Right atrium auricular region (tissue), 2 donors: ENCODE results near the gene CNTNAP5. TPM values are rescaled to one million over a fixed set of nuclear protein-coding genes. Genes with fewer than 3 reads are reported as not detected.

ENCODE experiments used
- DNase-seq: peaks from one replicate; pipeline ENCODE4 v3.0.0-alpha.2; 2019; ENCODE audit warnings: low spot score
- H3K27ac ChIP-seq, 2 donors: fragments of 200-600 bp; sonication (generic); 1 replicate in 1 of 2; 2 replicates in 1 of 2; pipeline ENCODE4 v1.5.1; 2016 to 2019
- H3K27me3 ChIP-seq, 2 donors: fragments of 200-600 bp; sonication (generic); one replicate each; pipeline versions ENCODE4 v1.5.1 to v1.6.0; 2017 to 2019
- H3K36me3 ChIP-seq: fragments of 200-600 bp; sonication (generic); one replicate; pipeline ENCODE4 v1.5.1; 2016
- H3K4me1 ChIP-seq, 2 donors: fragments of 200-600 bp; sonication (generic); one replicate each; pipeline versions ENCODE4 v1.5.1 to v1.6.0; 2017 to 2019
- H3K4me3 ChIP-seq, 2 donors: fragments of 200-600 bp; sonication (generic); 1 replicate in 1 of 2; 2 replicates in 1 of 2; pipeline ENCODE4 v1.5.1; 2017 to 2019; ENCODE audit warnings: mild to moderate bottlenecking in 1 of 2, moderate library complexity in 1 of 2
- H3K9me3 ChIP-seq, 2 donors: fragments of 200-600 bp; sonication (generic); one replicate each; pipeline ENCODE4 v1.5.1; 2019
- CTCF ChIP-seq, 2 donors: fragments of 200-600 bp; sonication (generic); IDR thresholded peaks; one replicate each; pipeline ENCODE4 v1.5.1; 2019; ENCODE audit warnings: antibody characterized with exemption in 2 of 2
- total RNA-seq, 2 donors: library from RNA; depleted of rRNA; stranded (reverse); fragments of >200 nt; gene quantifications; one replicate each; pipeline ENCODE4 v1.1.0, GENCODE V29; 2016

CNTNAP5 gene
- total RNA-seq, 2 donors from 2014 or later, result not detected

GRCh38 chr2:124692707-124693106 is 667.6 kb downstream of the CNTNAP5 start:
- H3K4me3 ChIP-seq, result no peak overlapping the region
- no peak for DNase-seq
- TF ChIP-seq CTCF (IDR thresholded peaks at IDR 0.05), result no peak
- peaks cover 0 to 31% of the 10 kb centered on the region in 2 donors for H3K9me3 ChIP-seq
- no peaks in the 10 kb centered on the region for H3K4me1 ChIP-seq
- no peaks in the 10 kb centered on the region for H3K27me3 ChIP-seq
- no peak overlapping the region for H3K27ac ChIP-seq
- no peaks in the 10 kb centered on the region for H3K36me3 ChIP-seq

DNA sequence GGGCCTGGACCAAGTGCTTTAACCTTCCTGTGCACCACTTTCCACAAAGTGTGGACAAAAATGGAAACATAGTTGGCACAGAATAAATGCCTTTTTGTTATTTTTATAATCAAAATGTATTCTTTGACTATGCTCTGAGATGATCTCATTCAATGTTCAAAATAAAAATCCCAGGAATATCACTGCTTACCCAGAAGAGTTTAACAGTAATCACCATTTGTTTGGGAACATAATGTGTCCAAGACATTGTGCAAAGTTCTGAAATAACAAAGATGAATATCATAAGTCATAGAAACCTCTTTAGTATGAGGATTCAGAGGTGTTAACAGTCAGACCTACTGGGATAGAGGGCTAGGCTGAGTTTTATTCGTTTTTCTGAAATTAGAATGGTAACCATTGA is 668.1 kb downstream of the CNTNAP5 start:
- no peak for TF ChIP-seq CTCF (IDR thresholded peaks at IDR 0.05)
- H3K9me3 ChIP-seq, result peaks cover 0 to 31% of the 10 kb centered on the region in 2 donors
- no peak for DNase-seq
- H3K4me1 ChIP-seq, result no peaks in the 10 kb centered on the region
- no peak overlapping the region for H3K27ac ChIP-seq
- no peak overlapping the region for H3K4me3 ChIP-seq
- no peaks in the 10 kb centered on the region for H3K27me3 ChIP-seq
- no peaks in the 10 kb centered on the region for H3K36me3 ChIP-seq

DNA sequence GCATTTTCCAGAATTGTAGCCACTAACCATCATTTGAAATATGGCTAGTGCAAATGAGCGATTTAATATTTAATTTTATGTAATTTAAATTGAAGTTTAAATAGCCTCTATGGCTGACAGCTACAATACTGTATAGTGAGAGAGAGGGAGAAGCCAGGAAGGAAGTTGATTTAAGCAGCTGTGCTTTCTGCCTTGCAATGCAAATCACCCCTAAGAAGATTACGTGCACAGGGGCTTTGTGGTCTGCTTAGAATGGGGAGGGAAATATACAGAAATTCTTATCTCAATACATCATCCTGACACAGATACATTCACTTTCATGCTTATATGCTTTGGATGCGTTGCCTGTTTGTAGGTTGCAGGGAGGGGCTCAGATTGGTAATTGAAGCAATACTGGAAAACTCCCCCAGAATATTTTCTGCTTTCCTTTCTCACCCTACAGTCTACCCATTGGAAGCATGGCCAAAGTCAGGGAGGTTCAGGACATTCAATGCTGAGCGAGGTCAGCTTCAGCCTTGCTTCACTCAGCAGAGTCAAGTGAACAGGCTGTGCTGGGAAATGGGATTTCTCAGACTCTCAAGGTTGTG is 674.0 kb downstream of the CNTNAP5 start:
- Histone ChIP-seq H3K4me1 (no peaks in the 10 kb centered on the region), H3K4me3 (no peak overlapping the region), H3K36me3 (no peaks in the 10 kb centered on the region), H3K27me3 (no peaks in the 10 kb centered on the region), H3K27ac (no peak overlapping the region), H3K9me3 (no peaks in the 10 kb centered on the region)
- no peak for DNase-seq
- no peak for TF ChIP-seq CTCF (IDR thresholded peaks at IDR 0.05)

GRCh38 chr2:124702777-124703176 is 677.7 kb downstream of the CNTNAP5 start:
- H3K4me3 ChIP-seq, result no peak overlapping the region
- H3K27me3 ChIP-seq, result no peaks in the 10 kb centered on the region
- no peak for DNase-seq
- H3K27ac ChIP-seq, result no peak overlapping the region
- H3K9me3 ChIP-seq, result no peaks in the 10 kb centered on the region
- no peak for TF ChIP-seq CTCF (IDR thresholded peaks at IDR 0.05)
- no peaks in the 10 kb centered on the region for H3K36me3 ChIP-seq
- no peaks in the 10 kb centered on the region for H3K4me1 ChIP-seq

DNA sequence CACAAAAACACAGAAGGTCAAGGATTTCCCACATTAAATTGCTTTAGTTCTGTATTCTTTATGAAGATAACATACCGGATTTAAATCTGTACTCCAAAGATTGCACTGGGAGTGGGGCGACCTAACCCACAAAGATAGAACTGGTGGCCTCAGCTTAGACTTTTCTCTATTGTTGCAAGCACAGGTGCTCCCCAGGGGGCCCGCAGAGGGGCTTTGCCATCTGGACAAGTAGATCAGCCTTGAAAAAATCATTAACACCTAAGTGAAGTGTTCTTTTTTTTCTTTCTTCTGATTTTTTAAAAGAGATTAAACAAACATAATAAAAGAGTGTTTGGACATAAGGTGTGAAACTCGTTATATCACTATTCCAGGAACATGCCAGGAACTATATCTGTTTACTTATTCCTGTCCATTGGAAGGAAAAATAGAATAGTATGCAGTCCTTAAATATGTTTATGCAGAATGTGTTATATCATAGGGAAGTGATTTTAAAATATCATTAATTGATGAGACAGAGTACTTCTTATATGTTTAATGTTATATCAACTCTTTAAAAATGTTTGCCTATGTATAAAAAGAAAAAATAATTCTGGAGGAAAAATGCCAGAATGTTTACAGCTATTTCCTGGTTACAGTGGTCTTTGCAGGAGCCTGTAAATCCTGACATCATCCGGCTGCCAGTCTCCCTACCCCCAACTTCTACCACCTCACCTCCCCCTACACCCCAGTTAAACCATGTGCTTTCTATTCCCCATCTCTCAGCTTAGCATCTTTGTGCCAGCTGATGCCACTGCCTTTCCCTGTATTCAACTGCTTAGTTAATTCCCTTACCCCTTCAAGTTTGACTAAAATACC is 679.2 kb downstream of the CNTNAP5 start:
- Histone ChIP-seq H3K4me1 (no peaks in the 10 kb centered on the region), H3K27ac (no peak overlapping the region), H3K27me3 (no peaks in the 10 kb centered on the region), H3K36me3 (no peaks in the 10 kb centered on the region), H3K4me3 (no peak overlapping the region), H3K9me3 (no peaks in the 10 kb centered on the region)
- no peak for TF ChIP-seq CTCF (IDR thresholded peaks at IDR 0.05)
- DNase-seq, result no peak
